ENCODE data around the gene STRN.
"Not testable (repeated sequence)": the region's sequence is repeated elsewhere in the genome, so short reads cannot be mapped to it uniquely, and the experiment has no call there.

The STRN gene, protein sequence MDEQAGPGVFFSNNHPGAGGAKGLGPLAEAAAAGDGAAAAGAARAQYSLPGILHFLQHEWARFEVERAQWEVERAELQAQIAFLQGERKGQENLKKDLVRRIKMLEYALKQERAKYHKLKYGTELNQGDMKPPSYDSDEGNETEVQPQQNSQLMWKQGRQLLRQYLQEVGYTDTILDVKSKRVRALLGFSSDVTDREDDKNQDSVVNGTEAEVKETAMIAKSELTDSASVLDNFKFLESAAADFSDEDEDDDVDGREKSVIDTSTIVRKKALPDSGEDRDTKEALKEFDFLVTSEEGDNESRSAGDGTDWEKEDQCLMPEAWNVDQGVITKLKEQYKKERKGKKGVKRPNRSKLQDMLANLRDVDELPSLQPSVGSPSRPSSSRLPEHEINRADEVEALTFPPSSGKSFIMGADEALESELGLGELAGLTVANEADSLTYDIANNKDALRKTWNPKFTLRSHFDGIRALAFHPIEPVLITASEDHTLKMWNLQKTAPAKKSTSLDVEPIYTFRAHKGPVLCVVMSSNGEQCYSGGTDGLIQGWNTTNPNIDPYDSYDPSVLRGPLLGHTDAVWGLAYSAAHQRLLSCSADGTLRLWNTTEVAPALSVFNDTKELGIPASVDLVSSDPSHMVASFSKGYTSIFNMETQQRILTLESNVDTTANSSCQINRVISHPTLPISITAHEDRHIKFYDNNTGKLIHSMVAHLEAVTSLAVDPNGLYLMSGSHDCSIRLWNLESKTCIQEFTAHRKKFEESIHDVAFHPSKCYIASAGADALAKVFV

DNA sequence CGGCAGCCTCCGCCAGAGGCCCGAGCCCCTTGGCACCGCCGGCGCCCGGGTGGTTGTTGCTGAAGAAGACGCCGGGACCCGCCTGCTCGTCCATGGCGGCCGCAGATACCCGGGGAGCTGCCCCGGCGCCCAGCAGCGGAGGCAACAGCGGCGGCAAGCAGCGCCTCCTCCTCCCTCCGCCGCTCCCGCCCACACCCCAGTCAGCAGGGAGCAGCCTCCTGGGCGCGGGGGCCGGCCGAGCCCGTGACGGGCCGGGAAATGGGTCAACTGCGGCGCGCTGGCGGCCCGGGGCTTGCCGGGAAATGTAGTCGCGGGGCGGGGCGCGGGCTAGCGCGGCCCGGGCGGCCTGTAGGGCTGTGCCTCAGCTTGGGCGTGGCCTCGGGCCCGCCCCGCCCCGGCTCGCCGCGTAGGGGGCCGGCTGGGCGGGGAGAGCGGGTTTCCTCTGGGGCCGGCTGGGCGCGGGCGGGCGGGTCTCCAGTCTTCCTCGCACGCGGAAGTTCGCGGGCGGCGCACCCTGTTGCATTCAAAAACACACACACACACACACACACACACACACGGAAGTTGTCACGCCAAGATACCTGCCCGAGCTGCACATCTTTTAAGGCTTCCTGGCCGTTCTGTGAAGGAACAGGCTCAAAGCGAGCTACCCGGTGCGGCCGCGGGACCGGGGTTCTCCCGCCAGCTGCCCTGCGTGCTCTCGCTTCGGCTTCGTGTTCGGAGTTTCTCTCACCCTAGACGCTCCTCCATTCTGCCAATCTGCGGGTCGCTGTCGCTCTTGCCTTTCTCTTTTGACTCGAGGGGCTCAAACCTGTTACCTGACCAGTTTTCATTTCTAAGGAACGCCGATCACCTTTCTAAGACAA, at the start of gene STRN:
STRN (minus strand) TSS at position 167 of the 866 bp plus-strand sequence; CDS start at position 94, 73 bp downstream.
- Histone ChIP-seq H3K9ac (ENCODE audit: low read depth, low read length) (peak within 1 kb of the TSS; percentile 77), H3K36me3 (ENCODE audit: control insufficient read depth, insufficient read depth, low read length) (no peaks in the 10 kb centered on the region), H3K27me3 (ENCODE audit: control insufficient read depth, insufficient read depth, low read length) (no peaks in the 10 kb centered on the region), H3K9me3 (ENCODE audit: control insufficient read depth, insufficient read depth, low read length) (no peaks in the 10 kb centered on the region), H3K4me3 (ENCODE audit: low read depth, low read length) (peak within 1 kb of the TSS; percentile 92), H3K4me1 (ENCODE audit: control insufficient read depth, insufficient read depth, low read length) (peaks cover 37% of the 10 kb centered on the region)

DNA sequence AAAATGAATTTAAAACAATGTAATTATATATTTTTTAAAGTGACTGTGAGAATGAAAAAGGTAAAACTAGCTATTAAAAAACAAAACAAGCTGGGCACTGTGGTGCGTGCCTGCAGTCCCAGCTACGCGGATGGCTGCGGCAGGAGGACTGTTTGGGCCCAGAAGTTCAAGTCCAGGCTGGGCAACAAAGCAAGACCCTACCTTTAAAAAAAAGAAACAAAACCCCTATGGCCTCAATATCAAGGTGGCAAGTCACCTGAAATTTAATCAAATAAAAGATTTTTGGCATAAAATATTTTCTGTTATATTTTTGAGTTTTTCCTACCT, 46.9 kb upstream of the STRN start:
- H3K9ac ChIP-seq (ENCODE audit: low read depth, low read length), result no peak overlapping the region
- H3K36me3 ChIP-seq (ENCODE audit: control insufficient read depth, insufficient read depth, low read length), result no peaks in the 10 kb centered on the region
- no peaks in the 10 kb centered on the region for H3K27me3 ChIP-seq (ENCODE audit: control insufficient read depth, insufficient read depth, low read length)
- H3K4me1 ChIP-seq (ENCODE audit: control insufficient read depth, insufficient read depth, low read length), result no peaks in the 10 kb centered on the region
- H3K9me3 ChIP-seq (ENCODE audit: control insufficient read depth, insufficient read depth, low read length), result no peaks in the 10 kb centered on the region
- H3K4me3 ChIP-seq (ENCODE audit: low read depth, low read length), result no peak overlapping the region

DNA sequence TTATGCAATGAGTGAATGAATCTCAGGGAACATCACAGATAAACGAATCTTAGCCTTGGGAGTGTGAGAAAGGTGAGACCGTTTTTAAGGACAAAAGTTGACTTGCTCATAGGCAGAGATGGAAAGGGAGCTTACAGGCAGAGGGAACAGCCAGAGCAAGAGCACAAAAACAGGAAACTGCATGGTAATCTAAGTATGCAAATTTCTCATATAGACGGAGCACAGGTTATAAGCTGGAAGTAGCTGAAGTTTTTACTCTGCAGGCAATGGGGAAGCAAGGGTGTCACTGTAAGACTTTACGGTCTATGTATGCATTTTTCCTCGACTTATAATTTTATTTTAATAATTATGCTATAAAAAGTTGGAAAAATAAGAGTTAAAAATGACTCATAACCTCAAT, 44.8 kb upstream of the STRN start:
- Histone ChIP-seq H3K27me3 (ENCODE audit: control insufficient read depth, insufficient read depth, low read length) (no peaks in the 10 kb centered on the region), H3K9me3 (ENCODE audit: control insufficient read depth, insufficient read depth, low read length) (no peaks in the 10 kb centered on the region), H3K9ac (ENCODE audit: low read depth, low read length) (no peak overlapping the region), H3K36me3 (ENCODE audit: control insufficient read depth, insufficient read depth, low read length) (no peaks in the 10 kb centered on the region), H3K4me3 (ENCODE audit: low read depth, low read length) (no peak overlapping the region), H3K4me1 (ENCODE audit: control insufficient read depth, insufficient read depth, low read length) (no peaks in the 10 kb centered on the region)

DNA sequence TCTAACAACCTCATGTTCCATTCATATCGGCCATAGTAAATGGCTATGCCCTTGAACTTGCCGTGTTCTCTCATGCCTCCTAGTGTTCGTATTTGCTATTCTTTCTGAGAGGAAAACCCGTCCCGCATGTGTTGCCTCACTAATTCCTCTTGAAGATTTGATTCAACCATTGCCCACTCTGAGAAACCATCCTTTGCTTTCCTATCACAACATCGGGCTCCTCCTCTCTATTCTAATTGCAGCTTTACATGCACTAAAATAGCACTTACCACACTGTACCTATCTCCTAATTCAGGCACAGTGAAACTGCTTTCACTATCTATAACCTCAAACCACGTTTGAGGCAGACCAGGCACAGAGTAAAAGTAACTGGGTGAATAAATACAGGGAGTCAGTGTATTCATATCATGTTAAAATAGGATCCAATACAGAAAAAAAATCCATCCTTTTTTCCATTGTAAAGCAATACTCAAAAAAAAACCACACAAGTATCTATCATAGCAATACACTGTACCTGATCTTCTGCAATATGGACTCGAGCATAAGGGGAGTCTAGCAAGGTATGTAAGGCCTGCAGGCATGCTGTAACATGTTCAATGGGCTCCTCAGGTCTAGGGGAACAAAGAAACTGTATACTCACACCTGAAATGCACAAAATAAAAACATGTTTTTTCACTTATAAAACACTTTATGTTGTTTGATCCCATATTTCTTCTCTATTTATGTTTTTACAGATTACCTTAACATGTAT, 39.0 kb upstream of the STRN start:
- H3K27me3 ChIP-seq (ENCODE audit: control insufficient read depth, insufficient read depth, low read length), result no peaks in the 10 kb centered on the region
- no peak overlapping the region for H3K9ac ChIP-seq (ENCODE audit: low read depth, low read length)
- no peaks in the 10 kb centered on the region for H3K4me1 ChIP-seq (ENCODE audit: control insufficient read depth, insufficient read depth, low read length)
- peaks cover 7% of the 10 kb centered on the region for H3K36me3 ChIP-seq (ENCODE audit: control insufficient read depth, insufficient read depth, low read length)
- H3K4me3 ChIP-seq (ENCODE audit: low read depth, low read length), result no peak overlapping the region
- no peaks in the 10 kb centered on the region for H3K9me3 ChIP-seq (ENCODE audit: control insufficient read depth, insufficient read depth, low read length)

DNA sequence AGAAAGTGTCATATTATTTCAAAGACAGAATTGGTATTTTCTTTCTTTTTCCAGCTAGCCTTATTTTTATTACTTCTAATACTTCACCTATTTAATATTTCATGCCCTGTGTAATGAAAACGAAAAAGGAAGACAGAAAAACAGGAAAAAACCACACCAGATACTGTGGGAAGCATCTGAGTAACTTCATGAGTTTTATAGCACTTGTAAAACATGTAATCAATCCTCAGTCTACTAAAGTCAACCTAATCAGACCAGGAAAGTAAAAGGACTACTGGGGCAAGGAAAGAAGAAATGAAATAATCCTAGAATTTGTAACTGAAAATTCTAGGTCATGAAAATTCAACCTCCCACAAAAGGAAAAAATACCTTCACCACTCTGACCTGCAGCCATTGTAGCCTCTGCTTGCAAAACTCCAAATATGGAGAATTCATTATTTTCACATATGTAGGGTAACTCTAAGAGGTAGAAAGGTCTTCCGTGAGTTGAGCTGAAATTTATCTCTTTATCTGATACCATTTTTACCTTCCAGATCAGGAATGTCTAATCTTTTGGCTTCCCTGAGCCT, 34.7 kb upstream of the STRN start:
- peaks cover 7% of the 10 kb centered on the region for H3K36me3 ChIP-seq (ENCODE audit: control insufficient read depth, insufficient read depth, low read length)
- H3K27me3 ChIP-seq (ENCODE audit: control insufficient read depth, insufficient read depth, low read length), result no peaks in the 10 kb centered on the region
- no peaks in the 10 kb centered on the region for H3K4me1 ChIP-seq (ENCODE audit: control insufficient read depth, insufficient read depth, low read length)
- H3K4me3 ChIP-seq (ENCODE audit: low read depth, low read length), result no peak overlapping the region
- H3K9ac ChIP-seq (ENCODE audit: low read depth, low read length), result no peak overlapping the region
- H3K9me3 ChIP-seq (ENCODE audit: control insufficient read depth, insufficient read depth, low read length), result no peaks in the 10 kb centered on the region

DNA sequence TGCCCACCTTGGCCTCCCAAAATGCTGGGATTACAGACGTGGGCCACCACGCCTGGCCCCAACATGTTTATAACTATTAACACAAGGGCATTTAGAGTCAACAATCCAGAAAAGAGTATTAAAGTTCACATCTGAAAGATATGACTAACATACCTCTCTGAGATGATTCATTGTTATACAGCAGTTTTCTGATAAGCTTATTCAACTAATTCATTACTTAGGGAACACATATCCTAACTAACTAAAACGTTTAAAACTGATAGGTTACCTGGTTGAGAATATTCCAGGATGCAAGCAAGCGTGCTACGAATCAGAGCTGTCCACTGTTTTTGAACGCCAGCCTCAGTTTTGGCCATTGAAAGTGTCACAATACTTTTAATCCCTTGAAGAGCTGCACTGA, 34.0 kb upstream of the STRN start:
- H3K36me3 ChIP-seq (ENCODE audit: control insufficient read depth, insufficient read depth, low read length), result peaks cover 7% of the 10 kb centered on the region
- H3K9me3 ChIP-seq (ENCODE audit: control insufficient read depth, insufficient read depth, low read length), result no peaks in the 10 kb centered on the region
- H3K27me3 ChIP-seq (ENCODE audit: control insufficient read depth, insufficient read depth, low read length), result no peaks in the 10 kb centered on the region
- no peak overlapping the region for H3K4me3 ChIP-seq (ENCODE audit: low read depth, low read length)
- no peak overlapping the region for H3K9ac ChIP-seq (ENCODE audit: low read depth, low read length)
- H3K4me1 ChIP-seq (ENCODE audit: control insufficient read depth, insufficient read depth, low read length), result no peaks in the 10 kb centered on the region

DNA sequence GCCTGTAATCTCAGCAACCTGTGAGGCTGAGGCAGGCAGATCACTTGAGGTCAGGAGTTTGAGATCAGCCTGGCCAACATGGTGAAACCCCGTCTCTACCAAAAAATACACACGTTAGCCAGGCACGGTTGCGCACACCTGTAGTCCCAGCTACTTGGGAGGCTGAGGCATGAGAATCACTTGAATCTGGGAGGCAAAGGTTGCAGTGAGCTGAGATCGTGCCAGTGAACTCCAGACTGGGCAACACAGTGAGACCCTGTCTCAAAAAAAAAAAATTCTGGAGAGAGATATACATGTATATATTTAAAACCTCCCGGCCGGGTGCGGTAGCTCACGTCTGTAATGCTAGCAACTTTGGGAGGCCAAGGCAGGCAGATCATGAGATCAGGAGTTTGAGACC, 33.1 kb upstream of the STRN start:
- not testable (repeated sequence) for H3K9me3 ChIP-seq (ENCODE audit: control insufficient read depth, insufficient read depth, low read length); H3K36me3 ChIP-seq (ENCODE audit: control insufficient read depth, insufficient read depth, low read length); H3K4me1 ChIP-seq (ENCODE audit: control insufficient read depth, insufficient read depth, low read length); H3K9ac ChIP-seq (ENCODE audit: low read depth, low read length); H3K27me3 ChIP-seq (ENCODE audit: control insufficient read depth, insufficient read depth, low read length); H3K4me3 ChIP-seq (ENCODE audit: low read depth, low read length)

DNA sequence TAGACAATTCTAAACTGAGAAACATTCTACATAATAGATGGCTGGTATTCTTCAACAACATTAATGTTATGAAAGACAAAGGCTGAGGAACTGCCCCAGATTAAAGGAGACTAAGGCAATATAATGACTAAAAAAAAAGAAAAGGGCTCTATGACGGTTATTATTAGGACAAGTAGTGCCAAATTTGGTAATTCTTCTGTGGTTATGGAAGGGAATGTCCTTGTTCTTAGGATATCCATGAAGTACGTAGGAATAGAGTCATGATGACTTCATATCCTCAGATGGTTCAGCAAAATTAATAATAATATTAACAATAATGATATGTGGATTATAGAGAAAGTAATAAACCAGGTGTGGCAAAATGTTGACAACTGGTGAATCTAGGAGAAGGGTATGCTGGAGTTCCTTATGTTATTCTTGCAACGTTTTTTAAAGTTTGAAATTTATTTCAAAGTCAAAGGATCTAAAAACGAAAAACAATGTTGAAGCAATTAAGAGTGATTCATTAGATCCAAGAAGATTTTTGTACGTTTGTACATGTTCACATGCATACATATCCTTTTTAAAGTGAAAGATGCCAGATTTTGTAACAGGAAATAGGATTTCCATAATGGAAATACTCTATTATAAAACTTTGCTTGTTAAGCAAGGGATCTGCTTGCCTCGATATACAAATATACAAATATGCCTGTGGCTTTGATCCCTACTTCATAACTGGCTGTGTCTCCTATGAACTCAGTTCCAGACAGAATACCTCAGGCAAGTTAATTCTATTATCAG, 27.7 kb upstream of the STRN start:
- Histone ChIP-seq H3K4me3 (ENCODE audit: low read depth, low read length) (no peak overlapping the region), H3K4me1 (ENCODE audit: control insufficient read depth, insufficient read depth, low read length) (no peaks in the 10 kb centered on the region), H3K9me3 (ENCODE audit: control insufficient read depth, insufficient read depth, low read length) (no peaks in the 10 kb centered on the region), H3K27me3 (ENCODE audit: control insufficient read depth, insufficient read depth, low read length) (no peaks in the 10 kb centered on the region), H3K9ac (ENCODE audit: low read depth, low read length) (no peak overlapping the region), H3K36me3 (ENCODE audit: control insufficient read depth, insufficient read depth, low read length) (no peaks in the 10 kb centered on the region)

DNA sequence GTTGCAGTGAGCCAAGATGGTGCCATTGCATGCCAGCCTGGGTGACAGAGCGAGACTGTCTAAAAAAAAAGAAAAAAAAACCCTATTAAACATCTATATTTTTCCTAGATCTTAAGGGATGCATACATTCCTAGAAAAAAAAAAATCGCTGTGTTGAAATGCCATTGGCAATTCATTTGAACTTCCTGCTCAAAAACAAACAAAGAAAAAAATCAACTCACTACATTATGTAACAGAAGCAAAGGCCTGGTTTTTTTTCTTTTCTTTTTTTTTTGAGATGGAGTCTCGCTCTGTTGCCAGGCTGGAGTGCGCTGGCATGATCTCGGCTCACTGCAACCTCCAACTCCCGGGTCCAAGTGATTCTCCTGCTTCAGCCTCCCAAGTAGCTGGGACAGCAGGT, 21.7 kb upstream of the STRN start:
- Histone ChIP-seq H3K4me1 (ENCODE audit: control insufficient read depth, insufficient read depth, low read length) (no peaks in the 10 kb centered on the region), H3K27me3 (ENCODE audit: control insufficient read depth, insufficient read depth, low read length) (no peaks in the 10 kb centered on the region), H3K9me3 (ENCODE audit: control insufficient read depth, insufficient read depth, low read length) (no peaks in the 10 kb centered on the region), H3K9ac (ENCODE audit: low read depth, low read length) (no peak overlapping the region), H3K4me3 (ENCODE audit: low read depth, low read length) (no peak overlapping the region), H3K36me3 (ENCODE audit: control insufficient read depth, insufficient read depth, low read length) (no peaks in the 10 kb centered on the region)

DNA sequence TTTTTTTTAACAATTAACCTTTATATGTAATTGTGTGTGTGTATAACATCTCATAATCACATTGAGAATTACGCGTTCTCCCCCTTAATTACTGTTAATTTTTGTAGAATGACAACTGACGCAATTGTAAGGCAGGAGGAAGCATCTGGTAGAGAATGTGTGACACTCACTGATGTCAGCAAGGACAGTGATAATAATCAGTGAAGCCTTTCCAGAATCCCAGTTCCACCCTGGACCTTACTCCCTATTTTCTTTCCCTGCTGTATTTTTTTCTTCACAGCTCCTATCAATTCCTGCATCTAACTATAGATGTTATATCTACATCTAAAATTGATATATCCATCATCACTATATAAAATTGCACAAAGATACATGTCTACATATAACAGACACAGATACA, 16.1 kb upstream of the STRN start:
- Histone ChIP-seq H3K4me1 (ENCODE audit: control insufficient read depth, insufficient read depth, low read length) (no peaks in the 10 kb centered on the region), H3K27me3 (ENCODE audit: control insufficient read depth, insufficient read depth, low read length) (no peaks in the 10 kb centered on the region), H3K9ac (ENCODE audit: low read depth, low read length) (no peak overlapping the region), H3K4me3 (ENCODE audit: low read depth, low read length) (no peak overlapping the region), H3K9me3 (ENCODE audit: control insufficient read depth, insufficient read depth, low read length) (no peaks in the 10 kb centered on the region), H3K36me3 (ENCODE audit: control insufficient read depth, insufficient read depth, low read length) (no peaks in the 10 kb centered on the region)

All from iPS-15b (cell line).